Kidney epithelial cell (primary cell): ENCODE data around the gene DNAJB8. TPM values are rescaled to one million over a fixed set of nuclear protein-coding genes. Genes with fewer than 3 reads are reported as not detected.

Experiments used
- DNase-seq: peaks from one replicate; pipeline ENCODE4 v3.0.0-alpha.2; 2010; ENCODE audit warnings: low read depth
- H3K27me3 ChIP-seq: 2 replicates; pipeline ENCODE4 v1.6.0; 2011; ENCODE audit warnings: low read length; ENCODE audit not compliant: control insufficient read depth, insufficient read depth
- H3K36me3 ChIP-seq: 2 replicates; pipeline ENCODE4 v1.5.1; 2011; ENCODE audit warnings: low read length; ENCODE audit not compliant: control insufficient read depth, insufficient read depth
- H3K4me3 ChIP-seq: 2 replicates; pipeline ENCODE4 v1.5.1; 2011; ENCODE audit warnings: low read depth, mild to moderate bottlenecking, control low read depth, low read length
- total RNA-seq: library from RNA; depleted of rRNA; stranded (reverse); fragments of >200 nt; gene quantifications from 2 replicates; pipeline ENCODE4 v1.2.3, GENCODE V29; 2015
- TF ChIP-seq, protein P1 (sequence below): IDR thresholded peaks from 2 replicates; pipeline ENCODE4 v1.5.1; 2011; ENCODE audit warnings: mild to moderate bottlenecking, moderate library complexity, low read length, control low read depth, inconsistent platforms; ENCODE audit not compliant: insufficient read depth, poor library complexity, severe bottlenecking

Gene DNAJB8
- total RNA-seq, 1 donor from 2014 or later = not detected

DNA sequence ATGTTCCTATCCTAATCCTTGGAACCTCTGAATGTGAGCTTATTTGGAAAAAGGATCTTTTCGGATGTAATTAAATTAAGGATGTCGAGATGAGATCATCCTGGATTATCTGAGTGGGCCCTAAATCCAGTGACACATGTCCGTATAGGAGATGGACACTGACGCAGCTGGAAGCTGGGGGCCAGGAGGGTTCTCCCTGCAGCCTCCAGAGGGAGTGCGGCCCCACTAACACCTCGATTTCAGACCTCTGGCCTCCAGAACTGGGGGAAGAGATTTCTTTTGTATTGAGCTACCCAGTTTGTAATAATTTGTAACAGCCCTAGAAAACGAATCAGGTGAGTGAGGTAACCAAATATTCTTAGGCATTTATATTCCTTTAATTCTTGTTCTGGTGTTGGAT lies 2.5 kb downstream of the DNAJB8 start:
- DNase-seq = no peak
- Histone ChIP-seq H3K4me3 (no peak overlapping the region), H3K27me3 (peaks cover 18% of the 10 kb centered on the region), H3K36me3 (no peaks in the 10 kb centered on the region)
- TF ChIP-seq, protein P1, sequence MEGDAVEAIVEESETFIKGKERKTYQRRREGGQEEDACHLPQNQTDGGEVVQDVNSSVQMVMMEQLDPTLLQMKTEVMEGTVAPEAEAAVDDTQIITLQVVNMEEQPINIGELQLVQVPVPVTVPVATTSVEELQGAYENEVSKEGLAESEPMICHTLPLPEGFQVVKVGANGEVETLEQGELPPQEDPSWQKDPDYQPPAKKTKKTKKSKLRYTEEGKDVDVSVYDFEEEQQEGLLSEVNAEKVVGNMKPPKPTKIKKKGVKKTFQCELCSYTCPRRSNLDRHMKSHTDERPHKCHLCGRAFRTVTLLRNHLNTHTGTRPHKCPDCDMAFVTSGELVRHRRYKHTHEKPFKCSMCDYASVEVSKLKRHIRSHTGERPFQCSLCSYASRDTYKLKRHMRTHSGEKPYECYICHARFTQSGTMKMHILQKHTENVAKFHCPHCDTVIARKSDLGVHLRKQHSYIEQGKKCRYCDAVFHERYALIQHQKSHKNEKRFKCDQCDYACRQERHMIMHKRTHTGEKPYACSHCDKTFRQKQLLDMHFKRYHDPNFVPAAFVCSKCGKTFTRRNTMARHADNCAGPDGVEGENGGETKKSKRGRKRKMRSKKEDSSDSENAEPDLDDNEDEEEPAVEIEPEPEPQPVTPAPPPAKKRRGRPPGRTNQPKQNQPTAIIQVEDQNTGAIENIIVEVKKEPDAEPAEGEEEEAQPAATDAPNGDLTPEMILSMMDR = no peak

DNA sequence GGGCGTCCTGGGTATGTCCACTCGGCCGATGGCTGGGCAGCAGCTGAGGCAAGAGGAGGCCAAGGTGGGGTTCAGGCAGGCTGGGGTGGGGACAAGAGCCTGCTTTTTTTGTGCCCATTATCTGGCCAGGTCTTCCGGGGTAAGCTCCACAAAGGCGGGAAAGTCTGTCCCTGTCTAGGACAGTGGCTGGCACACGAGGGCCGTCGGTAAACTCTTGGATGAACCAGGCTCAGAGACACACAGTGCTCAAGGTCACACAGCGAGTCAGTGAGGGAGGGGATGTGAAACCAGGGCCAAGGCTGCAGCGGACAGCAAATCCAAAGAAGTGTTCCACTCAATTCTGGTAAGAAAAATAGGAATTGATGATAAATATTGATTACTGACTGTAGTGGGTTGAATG lies 2.9 kb downstream of the DNAJB8 start:
- no peaks in the 10 kb centered on the region for H3K36me3 ChIP-seq
- H3K4me3 ChIP-seq = no peak overlapping the region
- TF ChIP-seq, protein P1 = no peak
- no peak for DNase-seq
- H3K27me3 ChIP-seq = peaks cover 16% of the 10 kb centered on the region

DNA sequence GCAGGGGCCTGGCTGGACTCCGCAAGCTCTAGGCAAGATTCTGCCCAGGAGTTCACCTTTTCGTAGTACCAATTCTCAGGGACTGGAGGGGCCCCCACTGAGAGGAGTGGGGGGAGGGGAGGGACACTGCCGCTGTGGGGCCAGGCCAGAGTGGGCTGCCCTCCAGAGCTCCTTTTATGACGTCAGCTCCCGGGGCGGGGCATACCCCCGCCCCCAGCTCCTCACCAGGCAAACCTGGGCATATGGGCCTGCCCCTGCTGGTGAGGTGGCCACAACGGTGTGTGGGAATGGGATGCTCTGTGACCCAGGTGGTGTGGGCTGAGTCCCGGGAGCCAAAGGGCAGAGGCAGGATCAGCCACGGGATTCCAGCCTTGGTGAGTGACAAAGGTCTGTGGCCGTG lies 3.3 kb downstream of the DNAJB8 start:
- DNase-seq = no peak
- TF ChIP-seq, protein P1 = no peak
- H3K27me3 ChIP-seq = peaks cover 14% of the 10 kb centered on the region

DNA sequence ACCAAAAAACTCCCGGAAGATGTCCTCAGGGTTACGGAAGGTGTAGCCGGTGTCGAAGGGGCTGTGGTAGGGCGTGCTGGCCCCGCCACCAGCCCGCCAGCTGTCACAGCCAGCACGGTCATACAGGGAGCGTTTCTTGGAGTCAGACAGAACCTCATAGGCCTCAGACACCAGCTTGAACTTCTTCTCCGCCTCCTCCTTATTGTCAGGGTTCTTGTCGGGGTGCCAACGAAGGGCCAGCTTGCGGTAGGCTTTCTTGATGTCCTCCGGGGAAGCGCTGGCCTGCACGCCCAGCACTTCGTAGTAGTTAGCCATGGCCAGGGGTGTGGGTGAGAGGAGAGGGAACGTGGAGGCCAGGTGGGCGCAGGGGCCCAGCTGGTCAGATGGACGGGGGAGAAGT lies 3.8 kb downstream of the DNAJB8 start:
- no peaks in the 10 kb centered on the region for H3K36me3 ChIP-seq
- peaks cover 17% of the 10 kb centered on the region for H3K27me3 ChIP-seq
- no peak overlapping the region for H3K4me3 ChIP-seq
- TF ChIP-seq, protein P1 = no peak
- DNase-seq = no peak

More for the DNA sequence above, 3.3 kb downstream of the DNAJB8 start:
- no peaks in the 10 kb centered on the region for H3K36me3 ChIP-seq
- no peak overlapping the region for H3K4me3 ChIP-seq

DNA sequence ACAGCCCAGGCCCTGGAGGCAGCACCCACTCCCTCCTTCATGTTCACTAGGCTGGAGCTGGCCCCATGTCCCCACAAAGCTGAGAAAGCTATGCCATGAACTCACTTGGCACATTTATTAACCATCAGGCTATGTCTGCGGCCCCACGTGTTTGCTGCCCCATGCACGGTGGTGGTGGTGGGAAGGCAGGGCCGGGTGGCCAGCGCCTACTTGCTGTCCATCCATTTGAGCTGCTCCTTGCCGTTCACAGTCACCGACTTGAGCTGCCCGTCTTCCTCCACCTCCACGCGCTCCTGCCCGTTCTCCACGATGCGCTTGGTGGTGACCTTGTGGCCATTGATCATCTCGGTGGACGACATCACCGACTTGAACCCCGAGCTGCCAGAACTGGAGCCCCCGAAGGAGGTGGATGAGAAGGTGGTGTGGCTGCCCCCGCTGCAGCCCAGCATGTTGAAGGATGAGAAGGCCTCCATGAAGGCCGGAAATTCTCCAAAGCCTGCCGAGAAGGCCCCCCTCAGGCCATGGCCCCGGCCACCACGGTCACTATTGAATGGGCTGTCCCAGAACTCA lies 4.3 kb downstream of the DNAJB8 start:
- TF ChIP-seq, protein P1 = no peak
- H3K4me3 ChIP-seq = no peak overlapping the region
- no peak for DNase-seq
- no peaks in the 10 kb centered on the region for H3K36me3 ChIP-seq
- peaks cover 21% of the 10 kb centered on the region for H3K27me3 ChIP-seq

DNA sequence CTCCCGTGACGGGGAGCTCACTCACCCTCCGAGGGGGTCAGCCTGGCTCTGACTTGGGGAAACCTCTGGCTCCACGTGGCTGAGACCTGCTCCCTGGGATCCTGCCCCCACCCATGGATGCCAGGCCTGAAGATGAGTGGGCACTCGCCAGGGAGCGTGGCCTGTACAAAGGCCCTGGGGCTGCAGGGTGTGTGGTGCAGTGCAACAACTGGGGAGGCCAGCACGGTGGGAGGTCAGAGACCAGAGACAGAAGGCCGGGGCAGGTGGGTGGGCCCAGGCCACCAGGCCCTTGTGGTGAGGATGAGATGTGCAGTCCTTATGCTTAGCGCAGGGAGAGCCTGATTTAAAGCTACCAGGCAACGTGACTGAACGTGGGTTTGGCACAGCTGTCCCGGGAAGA lies 5.0 kb downstream of the DNAJB8 start:
- peaks cover 27% of the 10 kb centered on the region for H3K27me3 ChIP-seq

More for the DNA sequence above, 5.0 kb downstream of the DNAJB8 start:
- H3K4me3 ChIP-seq = no peak overlapping the region
- TF ChIP-seq, protein P1 = no peak
- no peaks in the 10 kb centered on the region for H3K36me3 ChIP-seq
- no peak for DNase-seq
